Measurements from ENCODE around the gene LRRFIP2.

DNA sequence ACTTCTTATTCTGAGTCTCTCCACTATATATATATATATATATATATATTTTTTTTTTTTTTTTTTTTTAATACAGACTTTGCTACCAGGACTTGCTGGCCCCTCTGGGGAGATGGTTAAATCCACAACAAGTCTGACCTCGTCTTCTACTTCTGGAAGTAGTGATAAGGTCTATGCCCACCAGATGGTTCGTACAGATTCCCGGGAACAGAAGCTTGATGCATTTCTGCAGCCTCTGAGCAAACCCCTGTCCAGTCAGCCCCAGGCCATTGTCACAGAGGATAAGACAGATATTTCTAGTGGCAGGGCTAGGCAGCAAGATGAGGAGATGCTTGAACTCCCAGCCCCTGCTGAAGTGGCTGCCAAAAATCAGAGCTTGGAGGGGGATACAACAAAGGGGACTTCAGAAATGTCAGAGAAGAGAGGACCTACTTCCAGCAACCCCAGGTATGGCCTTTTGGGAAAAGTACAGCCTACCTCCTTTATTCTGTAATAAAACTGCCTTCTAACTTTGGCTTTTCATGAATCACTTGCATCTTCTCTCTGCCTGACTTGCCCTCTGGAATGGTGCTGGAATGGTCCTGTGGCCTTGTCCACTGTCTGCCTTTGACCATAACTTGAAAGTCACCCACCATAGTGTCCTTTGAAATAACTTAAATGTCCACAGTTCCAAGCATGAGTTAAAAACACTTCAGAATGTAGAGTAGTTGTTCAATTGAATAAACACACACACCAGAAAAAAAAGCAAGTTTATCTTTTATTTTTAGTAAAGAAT, 148.6 kb downstream of the LRRFIP2 start:
- TF ChIP-seq EZH2 (IDR thresholded peaks at IDR 0.05; ENCODE audit: borderline replicate concordance, insufficient read depth, low read depth, low read length, poor library complexity, severe bottlenecking), result no peak
- no peak for TF ChIP-seq CTCF (IDR thresholded peaks at IDR 0.05)

Measured in B cell (primary cell).